ENCODE data around the gene BAZ2B.
"Not testable (repeated sequence)": the region's sequence is repeated elsewhere in the genome, so short reads cannot be mapped to it uniquely, and the experiment has no call there.

Gene BAZ2B

DNA sequence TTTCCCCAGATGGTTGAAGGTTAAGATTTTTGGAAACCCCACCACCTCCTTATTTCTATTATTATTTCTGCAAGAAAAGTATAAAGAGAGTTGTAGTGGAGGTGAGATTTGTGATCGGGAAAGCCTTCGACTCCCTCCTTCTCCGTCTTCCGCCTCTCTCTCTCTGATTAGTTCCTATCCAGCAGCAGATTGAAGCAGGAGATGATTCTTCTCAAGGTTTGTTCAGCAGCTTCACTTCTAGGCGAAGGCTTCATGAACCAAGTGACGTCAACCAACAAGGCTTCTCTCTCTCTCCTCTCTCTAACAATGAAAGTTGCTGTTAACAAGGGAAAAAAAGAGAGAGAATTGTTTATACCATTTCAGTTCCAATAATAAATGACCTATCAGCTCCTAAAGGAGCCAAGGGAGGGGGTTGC, at the start of gene BAZ2B:
Gene BAZ2B (minus strand): TSS at position 263 of the 416 bp plus-strand sequence. CDS start 137,829 bp downstream, outside the sequence.
- peak; percentile 91 for DNase-seq

DNA sequence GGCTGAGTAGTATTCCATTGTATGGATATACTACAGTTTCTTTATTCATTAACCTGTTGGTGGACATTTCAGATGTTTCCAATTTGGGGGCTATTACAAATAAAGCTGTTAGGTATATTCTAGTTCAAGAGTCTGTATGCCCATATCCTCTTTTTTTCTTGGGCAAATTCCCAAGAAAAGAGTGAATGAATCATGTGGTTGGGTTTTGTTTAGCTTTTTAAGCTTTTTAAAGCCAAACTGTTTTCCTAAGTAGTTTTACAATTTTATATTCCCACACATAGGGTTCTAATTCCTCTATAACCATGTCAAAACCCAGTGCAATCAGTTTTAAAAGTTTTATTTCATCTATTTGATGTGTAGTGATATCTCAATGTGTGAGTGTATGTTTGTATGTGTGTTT, 44.9 kb upstream of the BAZ2B start:
- no peak for DNase-seq

DNA sequence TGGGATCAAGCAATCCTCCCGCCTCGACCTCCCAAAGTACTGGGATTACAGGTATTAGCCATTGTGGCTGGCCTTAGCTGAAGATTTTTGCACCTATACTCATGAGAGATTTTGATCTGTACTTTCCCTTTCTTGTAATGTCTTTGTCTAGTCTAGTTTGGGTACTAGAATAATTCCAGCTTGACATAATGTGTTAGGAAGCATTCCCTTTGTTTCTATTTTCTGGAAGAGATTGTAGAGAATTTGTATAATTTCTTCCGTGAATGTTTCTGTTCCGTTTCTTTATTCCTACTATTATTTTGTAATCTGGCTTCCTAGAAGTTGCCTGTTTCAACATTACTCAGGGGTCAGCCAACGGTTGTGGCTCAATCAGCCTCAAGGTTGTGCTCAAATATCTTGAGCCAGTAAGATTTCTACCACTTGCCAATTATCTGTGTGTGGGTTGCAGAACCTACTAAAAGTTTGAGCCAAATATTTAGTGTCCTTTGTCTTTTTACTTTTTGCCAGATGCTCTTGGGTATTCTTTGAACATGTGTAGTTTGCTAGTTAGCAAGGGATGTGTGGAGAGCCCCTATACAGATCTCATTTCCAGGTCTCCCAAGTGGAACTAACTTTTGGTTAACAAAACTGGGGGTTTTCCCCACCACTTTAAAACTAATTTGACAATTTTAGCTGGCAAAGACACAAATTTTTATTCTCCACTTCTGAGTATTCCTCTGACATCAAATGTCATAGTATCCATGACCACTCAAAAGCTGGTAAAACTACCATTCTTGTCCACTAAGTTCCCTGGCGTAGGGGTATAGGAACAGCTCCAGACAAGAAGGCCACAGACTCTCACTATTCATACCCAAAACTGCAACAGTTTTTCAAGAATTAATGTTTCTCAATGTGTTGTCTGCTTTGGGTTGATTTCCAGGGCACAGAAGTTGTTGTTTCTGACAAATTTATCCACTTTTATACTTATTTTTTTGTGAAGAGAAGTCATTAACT, 42.8 kb upstream of the BAZ2B start:
- no peak for DNase-seq

- DNase-seq = no peak
Measured at GRCh38 chr2:159653962-159654361, 37.6 kb upstream of the BAZ2B start.

DNA sequence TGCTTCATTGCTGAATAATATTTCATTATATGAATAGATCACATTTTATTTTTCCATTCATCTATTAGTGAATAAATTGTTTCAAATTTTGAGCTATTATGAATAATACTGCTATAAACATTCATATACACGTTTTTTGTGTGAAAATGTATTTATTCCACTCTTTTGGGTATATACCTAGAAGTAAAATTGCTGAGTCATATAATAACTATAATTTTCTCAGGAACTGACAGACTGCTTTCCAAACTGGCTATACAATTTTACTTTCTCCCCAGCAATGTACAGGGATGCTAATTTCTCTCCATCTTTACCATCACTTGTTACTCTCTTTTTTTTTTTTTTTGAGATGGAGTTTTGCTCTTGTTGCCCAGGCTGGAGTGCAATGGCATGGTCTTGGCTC, 35.5 kb upstream of the BAZ2B start:
- no peak for DNase-seq

DNA sequence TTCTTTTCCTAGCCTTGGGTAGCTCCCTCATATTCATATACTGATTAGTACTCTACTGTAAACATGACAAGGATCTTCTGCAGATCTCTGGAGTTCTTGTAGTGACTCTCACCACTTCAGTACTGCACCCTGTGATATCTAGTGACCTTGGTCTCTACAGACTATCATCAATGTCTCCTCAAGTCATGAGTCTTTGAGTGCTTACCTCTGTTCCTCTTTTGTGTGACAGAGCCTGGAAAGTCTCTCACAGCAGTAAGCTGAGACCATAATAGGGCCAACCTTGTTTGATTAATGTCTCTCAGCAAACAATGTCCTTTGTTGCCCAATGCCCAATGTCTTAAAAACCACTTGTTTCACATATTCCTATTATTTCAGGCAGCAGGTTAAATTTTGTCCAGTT, 34.2 kb upstream of the BAZ2B start:
- peak; percentile 66 for DNase-seq

DNA sequence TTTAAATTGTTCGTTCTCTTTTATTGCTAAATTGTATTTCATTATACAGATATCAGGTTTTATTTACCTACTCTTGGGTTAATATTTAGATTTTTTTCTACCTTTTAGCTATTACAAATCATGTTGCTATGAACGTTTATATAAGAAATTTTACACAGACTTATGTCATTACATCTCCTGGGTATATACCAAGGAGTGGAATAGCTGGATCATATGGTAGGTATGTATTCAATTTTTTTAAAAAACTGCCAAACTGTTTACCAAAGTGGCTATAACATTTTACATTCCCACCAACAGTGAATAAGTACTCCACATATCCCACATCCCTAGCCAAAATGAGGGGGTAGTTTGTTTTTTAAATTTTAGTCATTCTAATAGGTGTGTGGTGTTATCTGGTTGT, 32.3 kb upstream of the BAZ2B start:
- DNase-seq = no peak

GRCh38 chr2:159647667-159648066, 31.3 kb upstream of the BAZ2B start:
- no peak for DNase-seq

GRCh38 chr2:159640176-159640575, 23.8 kb upstream of the BAZ2B start:
- DNase-seq = peak; percentile 7

- no peak for DNase-seq
Measured at GRCh38 chr2:159639712-159640111, 23.4 kb upstream of the BAZ2B start.

DNA sequence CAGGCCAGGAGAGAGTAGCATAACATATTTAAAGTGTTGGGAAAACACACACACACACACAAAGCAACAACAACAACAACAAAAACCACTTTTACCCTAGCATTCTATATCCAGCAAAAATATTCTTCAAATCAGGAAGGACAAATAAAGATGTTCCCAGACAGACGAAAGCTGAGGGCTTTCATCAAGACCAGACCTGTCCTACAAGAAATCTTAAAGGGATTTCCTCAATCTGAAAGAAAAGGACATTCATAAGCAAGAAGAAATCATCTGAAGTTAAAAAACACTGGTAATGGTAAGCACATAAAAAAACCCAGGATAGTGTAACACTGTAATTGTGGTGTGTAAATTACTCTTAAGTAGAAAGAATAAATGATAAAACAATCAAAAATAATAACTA, 22.7 kb upstream of the BAZ2B start:
- no peak for DNase-seq

GRCh38 chr2:159637988-159638501, 21.7 kb upstream of the BAZ2B start:
- DNase-seq = no peak

- no peak for DNase-seq
Measured at GRCh38 chr2:159637240-159637639, 20.9 kb upstream of the BAZ2B start.

DNA sequence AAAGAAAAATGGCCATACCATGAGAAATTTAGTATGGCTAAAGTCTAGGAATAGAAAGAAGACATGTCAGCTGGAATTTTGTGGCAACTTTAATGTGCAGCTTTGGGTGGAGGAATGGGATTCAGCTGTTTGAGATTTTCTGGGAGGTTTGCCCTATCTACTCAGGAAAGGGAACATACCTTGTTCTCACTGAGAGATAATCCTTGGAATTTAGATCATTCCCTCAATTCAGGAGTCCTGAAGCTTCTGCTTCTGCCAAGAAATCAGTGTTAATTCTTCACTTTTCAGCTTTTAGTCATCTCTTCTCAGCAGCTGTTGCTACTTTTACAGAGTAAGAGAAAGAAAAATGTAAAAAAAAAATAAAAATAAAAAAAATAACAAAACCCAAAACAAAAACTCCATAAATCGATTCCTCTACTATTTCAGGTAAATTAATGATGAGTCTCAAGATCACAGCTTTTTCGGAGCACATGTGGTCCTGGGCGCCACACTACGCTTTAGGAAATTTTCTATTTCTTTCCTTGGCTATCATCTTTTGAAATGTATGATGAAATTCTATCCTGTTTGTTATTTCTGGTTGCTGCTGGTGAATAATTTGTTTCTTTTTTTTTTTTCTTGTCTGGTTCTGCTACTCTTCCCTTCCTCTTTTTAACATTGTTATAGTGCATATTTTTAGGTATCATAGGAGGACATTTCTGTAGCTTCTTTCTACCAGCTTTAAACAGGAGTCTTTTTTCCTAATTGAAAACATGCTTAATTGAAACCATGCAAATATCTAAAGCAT, 18.9 kb upstream of the BAZ2B start:
- no peak for DNase-seq

GRCh38 chr2:159633219-159633618, 16.9 kb upstream of the BAZ2B start:
- no peak for DNase-seq

- not testable (repeated sequence) for DNase-seq
Measured at GRCh38 chr2:159625628-159626027, 9.3 kb upstream of the BAZ2B start.

DNA sequence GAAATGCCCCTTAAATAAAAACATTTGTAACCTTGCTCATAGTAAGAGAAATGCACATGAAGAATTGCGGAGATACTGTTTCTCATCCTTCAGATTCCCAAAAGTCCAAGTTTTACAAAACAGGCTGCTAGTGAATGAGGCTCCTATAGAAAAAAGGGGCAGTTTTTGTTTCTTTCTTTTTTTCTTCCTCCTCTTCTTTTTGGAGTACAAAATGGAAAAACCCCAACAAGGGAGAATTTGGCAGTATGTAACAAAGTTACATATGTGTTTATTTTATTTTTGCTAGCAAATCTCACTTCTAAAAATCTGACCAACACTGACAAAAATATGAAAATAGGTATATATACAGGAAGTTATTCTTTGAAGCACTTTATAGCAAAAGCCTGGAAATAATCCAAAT, 7.1 kb upstream of the BAZ2B start:
- DNase-seq = no peak

DNA sequence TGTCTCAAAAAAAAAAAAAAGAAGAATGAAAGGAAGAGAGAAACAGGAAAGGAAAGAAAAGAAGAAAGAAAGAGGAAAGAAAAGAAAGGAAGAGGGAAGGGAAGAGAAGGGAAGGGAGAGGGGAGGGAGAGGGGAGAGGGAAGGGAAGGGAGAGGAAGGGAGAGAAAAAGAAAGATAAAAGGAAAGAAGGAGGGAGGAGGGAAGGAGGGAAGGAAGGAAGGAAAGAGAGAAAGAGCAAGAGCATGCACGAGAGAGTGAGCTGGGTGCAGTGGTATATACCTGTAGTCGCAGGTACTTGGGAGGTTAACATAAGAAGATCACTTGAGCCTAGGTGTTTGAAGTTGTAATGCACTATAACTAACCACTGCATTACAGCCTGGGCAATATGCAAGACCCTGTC, 6.6 kb upstream of the BAZ2B start:
- DNase-seq = no peak

- peak; percentile 42 for DNase-seq
Measured at GRCh38 chr2:159620796-159621195, 4.4 kb upstream of the BAZ2B start.

DNA sequence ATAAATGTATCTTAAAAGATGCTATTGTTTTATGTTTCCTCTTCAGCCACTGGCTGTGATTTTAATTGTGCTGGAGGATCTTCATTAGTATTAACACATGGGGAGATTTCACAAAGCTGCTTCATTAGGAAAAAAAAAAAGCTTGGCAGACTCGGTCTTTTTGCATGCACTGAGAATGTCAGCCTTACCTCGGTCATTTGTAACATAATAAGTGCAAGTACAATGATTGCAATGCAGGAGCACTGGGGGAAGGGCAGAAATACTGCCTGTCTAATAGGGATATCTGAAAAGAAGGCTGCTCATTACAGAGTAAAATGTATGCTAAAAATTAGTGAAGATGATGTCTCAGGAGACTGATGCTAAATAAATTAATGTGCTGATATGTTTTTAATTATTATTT, 1.3 kb upstream of the BAZ2B start:
- DNase-seq = peak; percentile 90

GRCh38 chr2:159617100-159617499, 752 bp upstream of the BAZ2B start:
- DNase-seq = peak; percentile 57

DNA sequence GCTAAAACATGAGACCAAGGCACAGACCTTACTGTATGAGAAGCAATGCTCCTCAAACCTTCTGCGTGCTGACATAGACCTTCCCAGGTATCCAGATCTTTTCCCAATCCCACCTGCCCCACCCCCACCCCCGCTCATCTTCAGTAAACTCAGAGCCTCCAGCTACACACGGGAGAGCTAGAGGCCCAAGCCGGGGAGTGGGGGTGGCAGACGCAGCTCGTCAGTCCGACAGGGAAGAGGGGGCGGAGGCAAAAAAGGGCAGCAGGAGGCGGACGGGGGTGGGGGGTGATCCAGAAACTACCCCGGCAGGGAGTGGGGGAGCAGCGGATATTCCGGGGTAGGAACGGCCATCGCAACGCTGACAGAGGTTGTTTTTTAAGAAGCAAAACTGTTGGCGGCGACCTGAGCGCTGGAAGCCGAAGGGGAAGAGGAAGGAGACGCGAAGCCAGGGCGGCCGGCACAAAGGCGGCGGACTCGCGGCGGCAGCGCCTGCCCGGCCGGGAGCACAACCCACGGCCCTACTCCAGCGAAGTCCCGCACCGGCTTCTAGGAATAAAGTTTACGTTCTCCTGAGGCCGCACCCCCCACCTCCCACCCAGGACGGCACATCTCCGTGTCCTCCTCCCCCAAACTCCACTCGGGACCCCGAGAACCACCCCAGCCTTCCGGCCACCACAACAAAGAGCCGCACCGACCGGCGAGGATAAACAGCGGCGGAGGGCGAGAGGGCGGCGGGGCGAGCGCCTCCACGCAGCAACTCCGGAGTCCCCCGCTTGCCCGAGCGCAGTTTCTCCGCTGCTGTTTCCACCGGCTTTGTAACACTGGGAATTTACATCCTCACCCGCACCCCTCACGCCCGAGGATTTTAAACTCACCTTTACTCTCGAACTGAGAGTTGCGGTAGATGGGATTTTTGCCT, 722 bp downstream of the BAZ2B start:
- DNase-seq = peak; percentile 99

Data from DMS53 (cell line).